Common myeloid progenitor, CD34-positive (primary cell): ENCODE results near the gene KAZN.
"Not testable (repeated sequence)": the region's sequence is repeated elsewhere in the genome, so short reads cannot be mapped to it uniquely, and the experiment has no call there.

Experiments used
- CTCF ChIA-PET: fragments of 350-600 bp; sonication (Branson Sonifier 250); formaldehyde crosslinking; loops from one replicate; lab custom pipeline; 2021; ENCODE audit warnings: antibody characterized with exemption; lab: Charles Lee
- POLR2A ChIA-PET: fragments of 350-600 bp; sonication (Branson Sonifier 250); formaldehyde crosslinking; loops from one replicate; lab custom pipeline; 2021; ENCODE audit warnings: antibody characterized with exemption; lab: Charles Lee
- DNase-seq, 3 donors: peaks; one replicate each; pipeline versions ENCODE4 v3.0.0 to v3.0.0-alpha.2; 2013
- H3K27ac ChIP-seq, 2 experiments: 1 replicate in 1 of 2; 2 replicates in 1 of 2; pipeline ENCODE4 v1.7.0; 2013; ENCODE audit warnings: inconsistent platforms in 2 of 2, low read length in 2 of 2, mild to moderate bottlenecking in 2 of 2, low read depth in 1 of 2, moderate library complexity in 1 of 2; ENCODE audit not compliant: severe bottlenecking in 2 of 2, insufficient read depth in 1 of 2, poor library complexity in 1 of 2
- H3K27me3 ChIP-seq, 5 experiments: replicated peaks in 2 of 5; 1 replicate in 3 of 5; 2 replicates in 2 of 5; pipeline versions ENCODE4 v1.6.1 to v1.7.0; 2013; ENCODE audit warnings: low read length in 4 of 5, mild to moderate bottlenecking in 2 of 5, moderate library complexity in 2 of 5, inconsistent platforms in 1 of 5; ENCODE audit not compliant: insufficient read depth in 5 of 5, control insufficient read depth in 4 of 5
- H3K36me3 ChIP-seq, 4 experiments: 1 replicate in 2 of 4; 2 replicates in 2 of 4; pipeline versions ENCODE4 v1.6.1 to v1.7.0; 2013; ENCODE audit warnings: low read length in 3 of 4, control low read depth in 1 of 4, mild to moderate bottlenecking in 1 of 4; ENCODE audit not compliant: control insufficient read depth in 4 of 4, insufficient read depth in 4 of 4
- H3K4me1 ChIP-seq, 4 experiments: 1 replicate in 3 of 4; 2 replicates in 1 of 4; pipeline versions ENCODE4 v1.6.1 to v1.7.1; 2013; ENCODE audit warnings: low read length in 3 of 4, mild to moderate bottlenecking in 3 of 4, control low read depth in 1 of 4, inconsistent platforms in 1 of 4, moderate library complexity in 1 of 4; ENCODE audit not compliant: control insufficient read depth in 4 of 4, insufficient read depth in 4 of 4; ENCODE audit errors: control extremely low read depth in 1 of 4
- H3K4me3 ChIP-seq, 7 experiments: 1 replicate in 4 of 7; 2 replicates in 3 of 7; pipeline versions ENCODE4 v1.5.1 to v1.7.0; 2013; ENCODE audit warnings: mild to moderate bottlenecking in 7 of 7, low read length in 6 of 7, moderate library complexity in 6 of 7, inconsistent platforms in 2 of 7, low read depth in 2 of 7, control low read depth in 1 of 7; ENCODE audit not compliant: insufficient read depth in 4 of 7, control insufficient read depth in 1 of 7; ENCODE audit errors: extremely low read depth in 1 of 7
- H3K9me3 ChIP-seq, 5 experiments: 1 replicate in 4 of 5; 2 replicates in 1 of 5; pipeline versions ENCODE4 v1.6.1 to v1.7.1; 2013; ENCODE audit warnings: low read length in 4 of 5, mild to moderate bottlenecking in 2 of 5, inconsistent platforms in 1 of 5, low read depth in 1 of 5, moderate library complexity in 1 of 5; ENCODE audit not compliant: control insufficient read depth in 4 of 5, insufficient read depth in 2 of 5; ENCODE audit errors: control extremely low read depth in 1 of 5
- WGBS: methylation state at CpG from one replicate; pipeline ENCODE4 v1.1.5; 2013; ENCODE audit not compliant: insufficient coverage; 5-methylcytosine and 5-hydroxymethylcytosine counted together

The KAZN gene

DNA sequence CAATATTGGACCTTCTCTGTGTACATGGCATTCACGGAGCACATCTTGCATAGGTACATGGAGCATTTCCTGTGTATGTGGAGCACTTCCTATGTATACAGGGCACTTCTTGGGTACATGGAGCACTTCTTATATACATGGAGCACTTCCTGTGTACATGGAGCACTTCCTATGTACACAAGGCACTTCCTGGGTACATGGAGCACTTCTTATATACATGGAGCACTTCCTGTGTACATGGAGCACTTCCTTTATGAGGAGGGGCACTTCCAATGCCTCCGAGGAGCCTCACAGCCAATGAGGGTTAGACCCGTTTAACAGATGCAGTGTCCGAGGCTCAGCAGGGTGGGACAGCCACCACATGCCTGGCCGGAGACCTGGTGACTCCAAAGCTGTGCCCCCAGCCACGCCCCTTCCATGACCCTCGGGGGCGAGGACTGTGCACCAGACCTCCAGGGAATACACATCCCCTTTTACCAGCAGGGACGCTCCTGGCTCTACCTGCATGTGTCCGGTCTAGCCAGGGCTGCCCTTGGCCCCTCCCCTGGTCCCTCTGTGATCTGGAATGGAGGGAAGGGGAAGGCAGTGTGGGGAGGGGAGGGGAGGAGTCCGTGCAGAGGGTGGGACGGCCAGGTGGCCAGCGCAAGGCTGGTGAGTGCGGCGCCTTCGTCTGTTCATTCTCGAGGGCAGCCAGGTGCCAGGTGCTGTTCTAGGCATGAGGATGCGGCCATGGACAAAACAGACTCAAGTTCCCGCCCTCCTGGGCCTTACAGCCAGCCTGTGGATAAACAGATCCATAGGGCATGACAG, 360.0 kb downstream of the KAZN start:
- CTCF ChIA-PET, result no interaction called here

DNA sequence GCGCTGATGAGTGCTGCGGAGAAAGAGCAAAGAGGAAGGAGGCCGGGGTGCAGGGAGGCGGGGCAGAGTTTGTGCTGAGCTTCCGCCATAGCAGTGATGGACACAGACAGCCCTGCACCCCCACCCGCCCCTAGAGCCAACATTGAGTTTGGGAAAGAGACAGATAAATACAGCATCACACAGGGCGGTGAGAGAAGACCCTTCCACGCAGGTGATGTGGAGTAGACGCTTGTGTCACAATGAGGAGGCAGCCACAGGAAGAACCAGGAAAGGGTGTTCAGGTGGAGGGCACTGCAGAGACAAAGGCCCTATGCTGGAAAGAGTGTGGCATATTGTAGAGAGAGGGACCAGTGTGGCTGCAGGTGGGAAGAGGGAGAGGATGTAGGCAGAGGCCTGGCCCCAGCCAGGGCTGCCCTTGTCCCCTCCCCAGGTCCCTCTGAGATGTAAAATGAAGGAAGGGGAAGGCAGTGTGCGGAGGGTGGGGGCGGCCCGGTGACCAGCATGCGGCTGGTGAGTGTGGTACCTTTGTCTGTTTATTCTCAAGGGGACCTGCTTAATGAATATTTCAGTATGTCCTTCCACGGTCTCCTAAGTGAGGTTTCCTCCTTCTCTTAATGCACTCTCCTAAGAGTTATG, 360.7 kb downstream of the KAZN start:
- H3K4me3 ChIP-seq, result no peak overlapping the region
- no peaks in the 10 kb centered on the region for H3K27me3 ChIP-seq
- no peak for DNase-seq
- 83% methylated on average over 12 of the region's 14 CpGs for WGBS
- H3K36me3 ChIP-seq, result no peaks in the 10 kb centered on the region
- no peaks in the 10 kb centered on the region for H3K4me1 ChIP-seq
- CTCF ChIA-PET, result no interaction called here
- H3K9me3 ChIP-seq, result peaks cover 0 to 4% (median 0%) of the 10 kb centered on the region in 5 experiments
- H3K27ac ChIP-seq, result no peak overlapping the region
- POLR2A ChIA-PET, result no interaction called here

More for the DNA sequence above, 360.0 kb downstream of the KAZN start:
- WGBS, result 91% methylated on average over 18 of the region's 19 CpGs
- Histone ChIP-seq H3K4me1 (no peaks in the 10 kb centered on the region), H3K9me3 (peaks cover 0 to 8% (median 0%) of the 10 kb centered on the region in 5 experiments), H3K27ac (no peak overlapping the region), H3K36me3 (no peaks in the 10 kb centered on the region), H3K4me3 (no peak overlapping the region), H3K27me3 (no peaks in the 10 kb centered on the region)
- POLR2A ChIA-PET, result no interaction called here
- DNase-seq, result no peak

DNA sequence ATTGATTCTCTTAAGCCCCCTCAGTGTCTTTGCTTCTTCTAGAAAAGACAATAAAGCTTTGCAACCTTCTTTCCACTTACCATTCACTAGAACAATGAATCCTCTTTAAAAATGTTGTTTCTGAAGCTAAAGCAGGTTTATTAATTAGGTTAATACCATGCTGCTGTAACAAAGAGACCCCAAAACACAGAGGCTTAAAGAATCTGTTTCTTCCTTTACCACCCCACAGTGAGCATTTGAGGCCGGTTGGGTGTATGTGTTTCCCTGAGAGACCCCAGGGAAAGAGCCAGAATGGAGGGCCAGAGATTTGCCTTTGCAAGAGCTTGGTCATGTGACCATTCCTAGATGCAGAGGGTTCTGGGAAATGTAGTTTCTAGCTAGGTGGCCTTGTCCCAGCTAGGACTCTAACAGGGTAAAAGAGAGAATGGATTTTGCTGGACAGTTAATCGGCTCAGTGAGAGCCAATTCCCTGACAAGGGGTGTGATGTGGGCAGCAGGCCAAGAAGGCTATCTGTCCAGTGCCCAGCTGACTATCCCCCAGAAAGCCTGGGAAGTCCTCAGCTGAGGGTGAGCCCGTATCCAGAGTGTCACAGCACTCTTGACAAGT, 363.3 kb downstream of the KAZN start:
- no peaks in the 10 kb centered on the region for H3K36me3 ChIP-seq
- H3K4me1 ChIP-seq, result no peaks in the 10 kb centered on the region
- no peaks in the 10 kb centered on the region for H3K27me3 ChIP-seq
- H3K9me3 ChIP-seq, result peaks cover 0 to 4% (median 0%) of the 10 kb centered on the region in 5 experiments
- WGBS, result 97% methylated on average over 3 of the region's 3 CpGs
- no peak for DNase-seq
- no peak overlapping the region for H3K27ac ChIP-seq
- POLR2A ChIA-PET, result no interaction called here
- CTCF ChIA-PET, result no interaction called here
- no peak overlapping the region for H3K4me3 ChIP-seq

DNA sequence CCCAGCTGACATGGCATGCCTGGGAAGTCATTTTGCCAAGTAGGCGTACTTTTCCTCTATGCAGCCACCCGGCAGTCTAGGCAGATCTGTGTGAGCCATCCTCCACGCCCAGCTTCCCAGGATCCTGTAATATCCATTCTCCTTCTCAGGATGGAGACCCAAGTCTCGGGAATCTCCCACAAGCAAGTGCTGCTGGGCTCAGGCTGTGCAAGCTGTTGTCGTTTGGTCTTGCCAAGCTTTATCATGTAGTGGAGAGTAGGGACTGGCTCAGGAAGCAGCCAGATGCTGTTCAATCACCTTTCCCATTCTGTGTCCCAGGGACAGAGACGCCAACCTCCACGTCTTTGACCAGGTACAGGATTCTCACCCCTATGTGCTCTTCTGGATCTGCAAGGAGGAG, 363.9 kb downstream of the KAZN start:
- Histone ChIP-seq H3K27ac (no peak overlapping the region), H3K4me1 (no peaks in the 10 kb centered on the region), H3K27me3 (no peaks in the 10 kb centered on the region), H3K4me3 (no peak overlapping the region), H3K9me3 (peaks cover 0 to 4% (median 0%) of the 10 kb centered on the region in 5 experiments), H3K36me3 (no peaks in the 10 kb centered on the region)
- ChIA-PET POLR2A (no interaction called here), CTCF (interaction anchor here (1.0 kb wide), 1 partner anchor 64 kb away, joined by 3 read pairs; no protein-coding TSS in a partner anchor)
- 95% methylated on average over 5 of the region's 7 CpGs for WGBS
- DNase-seq, result no peak

DNA sequence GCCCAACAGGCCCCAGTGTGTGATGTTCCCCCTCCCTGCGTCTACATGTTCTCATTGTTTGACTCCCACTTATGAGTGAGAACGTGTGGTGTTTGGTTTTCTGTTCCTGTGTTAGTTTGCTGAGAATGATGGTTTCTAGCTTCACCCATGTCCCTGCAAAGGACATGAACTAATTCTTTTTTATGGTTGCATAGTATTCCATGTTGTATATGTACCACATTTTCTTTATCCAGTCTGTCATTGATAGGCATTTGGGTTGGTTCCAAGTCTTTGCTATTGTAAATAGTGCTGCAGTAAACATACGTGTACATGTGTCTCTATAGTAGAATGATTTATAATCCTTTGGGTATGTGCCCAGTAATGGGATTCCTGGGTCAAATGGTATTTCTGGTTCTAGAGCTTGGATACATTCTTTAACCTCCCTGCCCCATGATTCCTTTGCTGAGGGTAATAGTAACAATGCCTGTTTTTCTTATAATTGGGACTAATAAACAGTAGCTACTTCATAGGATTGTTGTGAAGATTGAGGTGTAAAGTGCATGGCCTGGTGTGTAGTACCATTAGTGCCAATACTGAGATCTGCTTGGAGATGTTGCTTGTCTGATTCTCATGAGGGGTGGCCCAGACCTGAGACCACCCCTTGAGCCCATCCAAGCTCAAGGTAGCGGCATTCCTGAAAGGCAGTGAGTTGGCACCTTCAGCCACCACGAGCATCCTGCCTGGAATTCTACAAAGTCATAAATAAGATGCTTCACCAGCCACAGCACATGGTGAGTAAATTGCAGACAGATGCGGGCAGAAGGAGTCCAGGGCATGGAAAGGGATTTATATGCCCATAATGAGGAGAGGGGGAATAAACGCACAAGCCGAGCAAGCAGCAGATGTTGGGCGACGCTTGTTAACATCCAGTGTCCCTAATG, 365.6 kb downstream of the KAZN start:
- ChIA-PET POLR2A (interaction anchor here (0.5 kb wide), 1 partner anchor 42 kb away, joined by 4 read pairs; no protein-coding TSS in a partner anchor), CTCF (interaction anchor here (1.3 kb wide), 1 partner anchor 11 kb away, joined by 3 read pairs; no protein-coding TSS in a partner anchor)
- not testable (repeated sequence) for H3K4me3 ChIP-seq, H3K4me1 ChIP-seq, H3K27me3 ChIP-seq, H3K9me3 ChIP-seq, H3K36me3 ChIP-seq, DNase-seq, H3K27ac ChIP-seq
- 93% methylated on average over 8 of the region's 10 CpGs for WGBS

DNA sequence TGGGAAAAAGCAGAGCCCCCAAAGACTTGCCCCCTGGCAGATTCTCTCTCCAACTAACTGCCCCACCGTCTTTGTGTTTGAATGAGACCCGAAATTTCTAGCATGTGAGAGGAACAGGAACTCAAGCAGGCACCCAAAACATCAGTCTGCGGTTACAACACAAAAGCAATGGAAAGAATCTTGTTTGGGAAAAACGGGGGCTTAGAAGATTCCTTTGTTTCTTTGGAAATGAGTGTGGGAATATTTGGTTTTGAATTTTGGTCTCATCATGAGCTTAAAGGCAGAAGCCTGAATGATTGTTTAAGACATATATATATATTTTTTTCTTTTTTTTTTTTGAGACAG, 366.2 kb downstream of the KAZN start:
- 91% methylated on average over 3 of the region's 4 CpGs for WGBS
- ChIA-PET POLR2A (no interaction called here), CTCF (interaction anchor here (1.3 kb wide), 1 partner anchor 10 kb away, joined by 3 read pairs; no protein-coding TSS in a partner anchor)
- DNase-seq, result no peak
- H3K9me3 ChIP-seq, result peaks cover 0 to 4% (median 0%) of the 10 kb centered on the region in 5 experiments
- no peak overlapping the region for H3K27ac ChIP-seq
- no peaks in the 10 kb centered on the region for H3K27me3 ChIP-seq
- no peaks in the 10 kb centered on the region for H3K4me1 ChIP-seq
- no peak overlapping the region for H3K4me3 ChIP-seq
- H3K36me3 ChIP-seq, result no peaks in the 10 kb centered on the region
